ENCODE data around the gene PYGM.

Gene PYGM

GRCh38 chr11:64766881-64767280 is 7.1 kb upstream of the PYGM start:
- DNase-seq: no peak

GRCh38 chr11:64765851-64766665 is 6.3 kb upstream of the PYGM start:
- no peak for DNase-seq

- no peak for DNase-seq
These were observed 5.6 kb upstream of the PYGM start for GRCh38 chr11:64765291-64765850.

GRCh38 chr11:64764753-64765152 is 5.0 kb upstream of the PYGM start:
- no peak for DNase-seq

- DNase-seq: peak; percentile 78
These were observed 4.4 kb upstream of the PYGM start for GRCh38 chr11:64764040-64764611.

GRCh38 chr11:64763526-64764039 is 3.8 kb upstream of the PYGM start:
- DNase-seq: peak; percentile 40

GRCh38 chr11:64762674-64763525 is 3.1 kb upstream of the PYGM start:
- peak; percentile 45 for DNase-seq

- DNase-seq: peak; percentile 38
These were observed 2.5 kb upstream of the PYGM start for GRCh38 chr11:64762277-64762673.

GRCh38 chr11:64760759-64761420 is 1.1 kb upstream of the PYGM start:
- peak; percentile 32 for DNase-seq

- DNase-seq: no peak
These were observed 548 bp downstream of the PYGM start for GRCh38 chr11:64759131-64759721.

- no peak for DNase-seq
These were observed 1.3 kb downstream of the PYGM start for GRCh38 chr11:64758330-64759079.

GRCh38 chr11:64757549-64758329 is 2.0 kb downstream of the PYGM start:
- no peak for DNase-seq

- DNase-seq: no peak
These were observed 4.0 kb downstream of the PYGM start for GRCh38 chr11:64755681-64756361.

GRCh38 chr11:64754919-64755662 is 4.7 kb downstream of the PYGM start:
- DNase-seq: no peak

- no peak for DNase-seq
These were observed 5.5 kb downstream of the PYGM start for GRCh38 chr11:64754124-64754918.

- no peak for DNase-seq
These were observed 6.2 kb downstream of the PYGM start for GRCh38 chr11:64753380-64754123.

- DNase-seq: no peak
These were observed 6.8 kb downstream of the PYGM start for GRCh38 chr11:64753019-64753379.
